Pancreas (tissue), 10 donors: ENCODE data around the gene SLC35E4. TPM values are rescaled to one million over a fixed set of nuclear protein-coding genes. Genes with fewer than 3 reads are reported as not detected.

Source experiments
- ATAC-seq, 4 donors: fragments of 200-7000 bp; cut with Tn5 transposase; one replicate each; pipeline versions ENCODE4 v1.8.0 to v1.9.1; 2020; ENCODE audit warnings: mild to moderate bottlenecking in 4 of 4, moderate library complexity in 4 of 4
- DNase-seq, 6 donors: peaks; one replicate each; pipeline ENCODE4 v3.0.0-alpha.2; 2020
- FAIRE-seq: peaks from 2 replicates; lab custom pipeline; 2012; peaks lifted over from hg19 to GRCh38; lab: Jason Lieb, UNC
- H3K27ac ChIP-seq, 4 donors: fragments of 200-600 bp; sonication (generic); 1 replicate in 3 of 4; 2 replicates in 1 of 4; pipeline versions ENCODE4 v1.5.0 to v1.8.0; 2020
- H3K27me3 ChIP-seq, 4 donors: fragments of 200-600 bp; one replicate each; pipeline ENCODE4 v1.8.0; 2021
- H3K36me3 ChIP-seq, 3 donors: fragments of 200-600 bp; sonication (generic) in 1 of 3; one replicate each; pipeline versions ENCODE4 v1.5.0 to v1.8.0; 2020 to 2021
- H3K4me1 ChIP-seq, 3 donors: fragments of 200-600 bp; one replicate each; pipeline ENCODE4 v1.8.0; 2021
- H3K4me3 ChIP-seq, 4 donors: fragments of 200-600 bp; sonication (generic) in 2 of 4; one replicate each; pipeline versions ENCODE4 v1.5.0 to v1.8.0; 2020 to 2021
- H3K9me3 ChIP-seq, 4 donors: fragments of 200-600 bp; one replicate each; pipeline ENCODE4 v1.8.0; 2021
- CTCF ChIP-seq, 4 donors: fragments of 200-600 bp; sonication (generic) in 3 of 4; IDR thresholded peaks; one replicate each; pipeline versions ENCODE4 v1.5.0 to v1.8.0; 2021; ENCODE audit warnings: antibody characterized with exemption in 4 of 4
- WGBS, 2 donors: extraction: QIAGEN DNeasy Blood & Tissue Kit; methylation state at CpG; one replicate each; pipeline ENCODE4 v1.1.7; 2013; 5-methylcytosine and 5-hydroxymethylcytosine counted together
- intact Hi-C, 3 donors: fragments of 100-400 bp; cut with DNase I; formaldehyde crosslinking; loops; one replicate each; pipeline versions ENCODE4 v1.11.1 to v1.14.2; 2022
- polyA plus RNA-seq, 2 donors: library from polyadenylated mRNA; stranded (reverse); fragments of 200-250 nt; gene quantifications; one replicate each; pipeline ENCODE4 v1.2.3, GENCODE V29; 2013
- total RNA-seq, 6 donors: library from RNA; stranded (reverse); fragmentation: NEBNext Ultra II Directional in 4 of 6; extraction: Animal tissue kit (Norgen Biotek cat#: 25700) in 4 of 6; gene quantifications; one replicate each; pipeline versions ENCODE4 v1.2.1 to v1.2.4, GENCODE V29; 2021 to 2023
- donor health status: healthy with polysubstance abuse.
- donor health status: DM: no; HTN: no; CAD: no; lungs with moderate emphysema.
- donor health status: DM: no; HTN: no; CAD: no.
- donor health status: control.
- donor health status: control.
- donor health status: Bipolar disorder and iron deficiency.
- donor health status: DM: yes; HTN: yes; CAD: no.
- donor health status: DM: no; HTN: no; CAD: no.
- donor health status: DM: no; HTN: no; CAD: no.
- donor health status: DM: yes; HTN: yes; CAD: no.

SLC35E4 gene
- total and polyA plus RNA-seq, 8 donors: 0.90 to 1.7 (median 1.2) TPM

DNA sequence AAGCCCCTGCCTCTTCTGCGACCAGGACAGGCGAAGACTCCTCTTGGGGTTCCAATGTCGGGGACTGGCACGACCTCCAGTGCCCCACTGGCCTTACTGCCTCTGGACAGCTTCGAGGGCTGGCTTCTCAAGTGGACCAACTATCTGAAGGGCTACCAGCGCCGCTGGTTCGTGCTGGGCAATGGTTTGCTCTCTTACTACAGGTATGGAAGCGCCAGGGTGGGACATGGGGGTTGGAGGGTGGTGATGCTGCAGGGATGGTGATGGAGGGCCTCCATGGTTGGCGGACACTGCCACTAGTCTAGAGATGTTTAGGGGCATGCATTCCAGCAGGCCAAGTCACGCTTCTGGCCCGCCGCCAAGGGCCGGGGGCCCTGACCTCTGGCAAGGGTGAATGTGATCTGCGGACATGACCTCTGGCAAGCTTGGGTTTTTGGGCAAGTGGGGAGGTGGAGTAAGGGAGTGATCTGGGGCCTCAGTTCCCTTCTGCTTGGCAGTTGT is 59.8 kb downstream of the SLC35E4 start:
- Histone ChIP-seq H3K9me3 (no peaks in the 10 kb centered on the region), H3K4me1 (peaks cover 0 to 5% (median 0%) of the 10 kb centered on the region in 3 donors), H3K27me3 (no peaks in the 10 kb centered on the region), H3K36me3 (no peaks in the 10 kb centered on the region), H3K27ac (peak overlapping the region in 1 of 4 donors; percentile 47), H3K4me3 (peak overlapping the region; percentile 47 to 69 (median 61))
- peak in 3 of 4 donors; percentile 4 to 19 (median 18) for ATAC-seq
- 31 to 44% methylated on average over 15 of the region's 15 CpGs for WGBS, 2 donors
- FAIRE-seq: no peak
- intact Hi-C loops: no loop called here
- no peak for TF ChIP-seq CTCF (IDR thresholded peaks at IDR 0.05)
- DNase-seq: peak in 5 of 6 donors; percentile 35 to 69 (median 62)

GRCh38 chr22:30695871-30696655 is 60.5 kb downstream of the SLC35E4 start:
- no peak overlapping the region for H3K27ac ChIP-seq
- no peaks in the 10 kb centered on the region for H3K9me3 ChIP-seq
- ATAC-seq: no peak
- H3K27me3 ChIP-seq: no peaks in the 10 kb centered on the region
- H3K36me3 ChIP-seq: no peaks in the 10 kb centered on the region
- peaks cover 0 to 5% (median 0%) of the 10 kb centered on the region in 3 donors for H3K4me1 ChIP-seq
- FAIRE-seq: no peak
- H3K4me3 ChIP-seq: no peak overlapping the region
- 78 to 82% methylated on average over 7 of the region's 7 CpGs for WGBS, 2 donors
- intact Hi-C loops: no loop called here
- no peak for TF ChIP-seq CTCF (IDR thresholded peaks at IDR 0.05)
- no peak for DNase-seq

Other genes with a start within 250 kb of the SLC35E4 start
- 10 to 100 TPM in 2 of 6 donors, 1 to 10 TPM in 4; 6.0 to 11.6 (median 8.9) TPM for gene RNF215, start 248.4 kb upstream of the SLC35E4 start, total RNA-seq
- 10 to 100 TPM in 1 of 2 donors, 1 to 10 TPM in 1; 9.9 to 13.9 TPM for gene RNF215, start 248.4 kb upstream of the SLC35E4 start, polyA plus RNA-seq
- gene SEC14L2, start 238.8 kb upstream of the SLC35E4 start, total RNA-seq: 1 to 10 TPM; 2.6 to 6.6 (median 3.6) TPM
- 1 to 10 TPM; 3.6 to 5.1 TPM for gene SEC14L2, start 238.8 kb upstream of the SLC35E4 start, polyA plus RNA-seq
- gene MTFP1, start 210.0 kb upstream of the SLC35E4 start, total RNA-seq: 10 to 100 TPM in 1 of 6 donors, 1 to 10 TPM in 5; 3.2 to 11.6 (median 8.0) TPM
- 10 to 100 TPM; 13.1 to 15.7 TPM for gene MTFP1, start 210.0 kb upstream of the SLC35E4 start, polyA plus RNA-seq
- not detected for gene SEC14L3, start 163.8 kb upstream of the SLC35E4 start, total RNA-seq
- under 1 TPM in 1 of 2 donors, not detected in 1; 0.05 TPM for gene SEC14L3, start 163.8 kb upstream of the SLC35E4 start, polyA plus RNA-seq
- 1 to 10 TPM in 1 of 6 donors, under 1 TPM in 2, not detected in 3; 0.12 to 1.4 (median 0.12) TPM for gene SEC14L4, start 130.1 kb upstream of the SLC35E4 start, total RNA-seq
- under 1 TPM; 0.33 to 0.46 TPM for gene SEC14L4, start 130.1 kb upstream of the SLC35E4 start, polyA plus RNA-seq
- 1 to 10 TPM in 5 of 6 donors, under 1 TPM in 1; 0.51 to 3.9 (median 2.3) TPM for gene SEC14L6, start 89.0 kb upstream of the SLC35E4 start, total RNA-seq
- 1 to 10 TPM; 3.0 to 6.0 TPM for gene SEC14L6, start 89.0 kb upstream of the SLC35E4 start, polyA plus RNA-seq
- 1 to 10 TPM; 2.2 to 6.6 (median 3.4) TPM for gene GAL3ST1, start 61.1 kb upstream of the SLC35E4 start, total RNA-seq
- 1 to 10 TPM; 8.1 to 8.5 TPM for gene GAL3ST1, start 61.1 kb upstream of the SLC35E4 start, polyA plus RNA-seq
- gene PES1, start 43.9 kb upstream of the SLC35E4 start, total RNA-seq: 10 to 100 TPM; 33.8 to 66.9 (median 36.7) TPM
- gene PES1, start 43.9 kb upstream of the SLC35E4 start, polyA plus RNA-seq: 10 to 100 TPM; 54.1 to 55.8 TPM
- 10 to 100 TPM in 1 of 6 donors, 1 to 10 TPM in 5; 3.6 to 10.0 (median 5.9) TPM for gene TCN2, start 28.6 kb upstream of the SLC35E4 start, total RNA-seq
- 1 to 10 TPM; 5.4 to 6.8 TPM for gene TCN2, start 28.6 kb upstream of the SLC35E4 start, polyA plus RNA-seq
- 1 to 10 TPM; 2.2 to 6.5 (median 3.4) TPM for gene DUSP18, start 32.1 kb downstream of the SLC35E4 start, total RNA-seq
- 1 to 10 TPM; 2.2 to 2.5 TPM for gene DUSP18, start 32.1 kb downstream of the SLC35E4 start, polyA plus RNA-seq
- gene OSBP2, start 59.1 kb downstream of the SLC35E4 start, total RNA-seq: 1 to 10 TPM; 2.3 to 3.3 (median 2.6) TPM
- 1 to 10 TPM; 1.9 to 2.9 TPM for gene OSBP2, start 59.1 kb downstream of the SLC35E4 start, polyA plus RNA-seq